Hair follicular keratinocyte (primary cell): ENCODE results near the gene SUOX. TPM values are rescaled to one million over a fixed set of nuclear protein-coding genes. Genes with fewer than 3 reads are reported as not detected.

Experiments
- total RNA-seq: library from RNA; depleted of rRNA; stranded (reverse); fragments of >200 nt; gene quantifications from 2 replicates; pipeline ENCODE4 v1.2.3, GENCODE V29; 2015

The SUOX gene
- 8.3 and 11.2 TPM in 2 replicates for total RNA-seq

DNA sequence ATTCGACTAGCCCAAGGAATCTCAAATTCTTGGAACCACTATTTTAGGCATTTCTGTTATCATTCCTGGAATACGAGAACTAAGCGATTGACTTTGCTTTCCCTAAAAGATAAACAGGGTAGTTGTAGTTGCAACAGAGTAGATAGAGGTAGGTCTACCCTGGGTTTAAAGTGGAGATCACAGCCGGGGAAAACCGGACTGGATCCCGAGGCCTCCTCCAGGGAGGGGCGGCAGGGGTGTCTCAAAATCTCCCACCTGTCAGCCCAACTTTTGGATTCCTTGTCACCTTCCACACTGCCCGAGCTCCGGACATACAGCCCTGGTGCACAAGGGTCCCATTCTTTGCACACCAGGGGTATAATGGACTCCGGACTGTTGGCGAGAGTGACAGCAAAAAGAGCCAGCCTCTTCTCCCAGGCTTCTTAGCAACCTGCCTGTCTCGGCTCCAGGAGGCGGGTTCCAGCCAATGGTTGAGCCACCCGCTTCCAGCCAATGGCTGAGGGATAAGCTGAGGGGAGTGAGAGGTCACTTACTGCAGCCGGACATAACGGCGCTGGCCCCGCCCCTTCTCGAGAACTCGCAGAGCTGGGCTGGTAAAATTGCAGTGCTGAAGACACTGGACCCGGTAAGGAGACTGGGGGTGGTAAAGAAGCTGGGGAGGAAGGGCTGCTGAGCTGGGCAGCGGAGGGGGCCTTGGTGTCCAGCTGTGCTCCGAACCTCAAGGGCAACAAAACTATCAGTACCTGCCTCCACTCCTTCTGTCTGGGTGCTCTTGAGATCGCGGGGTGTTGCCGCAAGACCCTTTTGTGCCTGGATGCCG, at the start of gene SUOX:
TSS of gene SUOX (plus strand) at position 562 of the 820 bp plus-strand sequence. CDS start 4,946 bp downstream, outside the sequence.

DNA sequence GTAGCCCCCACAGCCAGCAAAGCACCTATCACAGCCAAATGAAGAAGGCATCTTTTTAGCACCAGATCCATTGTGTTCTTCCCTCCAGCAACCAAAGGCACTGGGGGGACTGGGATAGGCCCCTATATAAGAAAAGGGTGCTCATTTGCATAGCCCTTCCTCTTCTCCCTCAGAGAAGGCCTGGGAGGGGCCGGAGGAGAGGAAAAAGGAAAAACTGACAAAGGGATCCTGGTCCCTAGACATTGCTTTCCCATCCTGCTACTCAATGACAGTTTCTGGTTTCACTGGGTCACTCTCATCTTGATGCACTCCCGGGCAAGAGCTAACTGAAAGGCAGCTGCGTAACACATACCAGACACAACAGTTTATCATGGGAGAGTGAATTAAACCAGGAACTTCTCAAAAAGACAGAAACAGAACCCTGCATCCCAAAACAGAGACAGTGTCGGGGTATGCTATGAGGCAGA, 31.1 kb upstream of the SUOX start, which contains the start of gene PMEL:
TSS of gene PMEL (minus strand) at position 102 of the 467 bp plus-strand sequence. CDS start at position 71, 31 bp downstream.

DNA sequence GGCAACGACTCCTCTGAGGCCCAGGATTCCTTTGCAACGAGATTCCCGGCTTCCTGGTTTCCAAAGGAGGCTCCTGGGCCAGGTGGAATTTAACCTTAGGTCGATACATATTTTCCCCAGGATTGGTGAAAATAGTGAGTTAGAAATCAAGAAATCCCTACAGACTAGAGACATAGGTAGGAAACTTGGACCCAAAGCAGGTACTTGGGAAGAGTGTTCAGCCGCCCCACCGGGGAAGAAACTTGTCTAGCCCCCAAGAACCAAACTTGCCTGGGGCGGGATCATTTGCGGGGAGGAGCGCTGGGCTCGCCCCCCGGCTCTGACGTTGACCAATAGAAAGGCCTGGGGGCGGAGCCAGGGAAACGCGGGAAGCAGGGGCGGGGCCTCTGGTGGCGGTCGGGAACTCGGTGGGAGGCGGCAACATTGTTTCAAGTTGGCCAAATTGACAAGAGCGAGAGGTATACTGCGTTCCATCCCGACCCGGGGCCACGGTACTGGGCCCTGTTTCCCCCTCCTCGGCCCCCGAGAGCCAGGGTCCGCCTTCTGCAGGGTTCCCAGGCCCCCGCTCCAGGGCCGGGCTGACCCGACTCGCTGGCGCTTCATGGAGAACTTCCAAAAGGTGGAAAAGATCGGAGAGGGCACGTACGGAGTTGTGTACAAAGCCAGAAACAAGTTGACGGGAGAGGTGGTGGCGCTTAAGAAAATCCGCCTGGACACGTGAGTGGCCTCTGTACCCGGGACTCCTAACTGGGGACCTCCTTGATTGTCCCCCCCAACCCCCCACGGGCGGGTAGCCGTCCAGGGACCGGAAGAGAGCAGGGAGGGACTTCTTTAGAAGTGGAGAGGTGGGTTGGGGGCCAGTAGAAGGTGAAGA, 30.4 kb upstream of the SUOX start, which contains the start of gene CDK2:
TSS of gene CDK2 (plus strand) at position 423 of the 874 bp plus-strand sequence. CDS start at position 602, 179 bp downstream.

DNA sequence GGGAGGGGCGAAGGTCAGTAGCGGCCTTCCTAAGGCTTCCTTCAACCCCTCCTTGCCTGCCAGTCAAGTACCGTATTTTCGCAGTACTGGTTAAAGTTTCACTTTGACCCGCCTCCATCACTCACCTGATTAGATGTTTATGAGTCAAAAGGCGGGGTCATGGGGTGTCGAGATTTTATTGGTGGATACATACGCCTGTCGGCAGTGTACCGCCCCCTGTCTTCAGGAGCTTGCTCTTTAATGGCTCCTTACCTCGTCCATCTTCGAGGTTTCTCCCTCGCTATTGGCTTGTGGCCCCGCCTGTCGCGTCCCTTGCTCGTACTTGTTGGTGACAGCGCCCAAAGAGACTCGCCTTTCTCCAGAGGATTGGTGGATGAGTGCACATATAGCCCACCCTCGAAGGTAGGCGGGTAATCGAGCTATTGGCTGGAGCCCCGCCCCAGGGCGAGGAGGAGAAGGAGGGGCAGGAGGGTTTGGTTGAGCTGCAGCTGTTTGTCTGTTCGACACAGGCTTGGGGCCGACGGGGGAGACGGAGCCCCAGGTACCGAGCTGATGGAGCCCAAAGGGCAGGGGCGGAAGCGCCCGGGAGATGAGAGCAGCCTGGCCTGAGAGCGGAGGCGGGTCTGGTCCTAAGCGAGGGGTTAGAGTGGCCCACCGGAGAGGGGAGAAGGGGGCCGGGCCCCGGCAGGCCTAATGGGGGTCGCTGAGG, 23.3 kb upstream of the SUOX start, which contains the start of gene RAB5B:
TSS of gene RAB5B (plus strand) at position 480 of the 709 bp plus-strand sequence. CDS start 12,883 bp downstream, outside the sequence.

DNA sequence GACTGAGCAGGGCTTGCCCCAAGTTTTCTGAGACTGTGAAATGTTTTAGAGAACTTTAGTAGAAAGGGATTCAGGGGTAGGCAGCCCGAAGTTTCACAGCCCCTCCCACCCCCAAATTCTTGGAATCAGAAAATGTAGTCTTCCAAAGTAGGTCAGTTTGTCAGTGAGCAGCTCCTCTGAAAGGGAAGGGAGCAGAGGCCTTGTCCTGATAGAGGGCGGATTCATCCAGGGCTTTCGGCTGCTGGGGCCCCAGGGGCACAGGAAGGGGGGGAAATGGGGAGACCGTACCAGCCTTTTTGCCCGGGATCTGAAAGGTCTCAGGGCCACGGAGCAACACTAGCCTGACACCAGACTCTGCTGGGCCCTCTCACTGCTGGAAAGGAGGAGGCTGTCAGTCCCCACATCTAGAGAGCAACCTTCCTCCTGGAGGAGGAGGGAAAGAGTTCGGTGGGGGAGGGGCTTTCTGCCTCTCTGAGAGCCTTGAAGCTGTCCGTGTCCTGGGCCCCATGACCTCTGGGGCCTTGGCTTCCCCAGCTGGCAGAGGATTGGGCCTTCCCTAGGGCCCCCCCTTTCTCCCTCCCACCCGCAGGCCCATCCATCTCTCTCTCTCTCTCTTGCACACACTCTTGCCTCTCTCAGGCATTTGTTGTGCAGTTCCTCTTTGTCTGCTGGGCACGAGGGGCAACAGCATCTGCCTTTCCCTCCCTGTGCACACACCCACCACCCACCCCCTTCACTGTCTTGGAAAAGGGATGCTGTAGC, 23.5 kb downstream of the SUOX start, which contains the start of gene IKZF4:
TSS of gene IKZF4 (plus strand) at position 621 of the 762 bp plus-strand sequence. CDS start 451 bp downstream, outside the sequence.

DNA sequence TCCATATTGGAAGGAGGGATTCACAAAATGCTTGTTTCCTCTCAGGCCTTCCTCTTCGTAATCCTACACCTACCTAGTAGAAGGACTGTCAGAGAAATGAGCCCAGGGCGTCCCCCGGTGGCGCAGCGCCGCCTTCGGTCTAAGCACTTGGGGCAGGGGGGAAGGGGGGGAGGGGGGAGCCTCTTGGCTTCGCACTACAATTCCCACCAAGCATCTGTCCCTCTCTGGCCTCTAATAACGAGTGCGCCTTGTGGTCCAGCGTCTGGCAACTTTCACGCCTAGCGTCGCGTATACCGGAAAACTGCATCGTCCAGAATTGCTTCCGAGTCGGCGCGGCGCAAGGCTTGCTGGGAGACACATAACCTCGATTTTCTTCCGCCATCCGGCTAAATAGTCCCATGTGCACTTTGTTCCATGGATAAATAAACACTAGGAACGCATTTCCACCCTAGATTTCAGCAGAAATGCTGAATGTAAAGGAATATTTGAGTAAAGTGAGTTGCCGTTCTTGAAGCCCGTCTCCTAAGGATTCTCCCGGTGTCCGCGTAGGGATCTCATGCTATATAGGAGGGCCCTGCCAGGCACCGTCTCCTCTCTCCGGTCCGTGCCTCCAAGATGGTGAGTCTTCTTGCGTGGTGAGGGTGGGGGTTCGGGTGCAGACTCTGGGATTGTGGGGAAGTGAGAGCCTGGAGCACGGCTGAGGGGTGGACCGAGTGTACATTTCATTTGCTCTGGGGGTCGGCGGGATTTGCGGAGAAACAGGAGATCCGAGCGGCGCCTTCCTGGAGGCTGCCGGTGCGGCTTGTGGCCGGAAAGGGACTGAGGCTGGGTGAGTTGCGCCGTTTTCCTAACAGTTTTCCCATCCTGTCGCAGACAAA, 44.7 kb downstream of the SUOX start, which contains the start of gene RPS26:
TSS of gene RPS26 (plus strand) at position 367 of the 878 bp plus-strand sequence. CDS start at position 616, 249 bp downstream.

Other genes starting within 250 kb of the SUOX start
- gene SARNP, start 179.6 kb upstream of the SUOX start, total RNA-seq: 109 and 122 TPM in 2 replicates
- 47.1 and 59.0 TPM in 2 replicates for gene ORMDL2, start 179.2 kb upstream of the SUOX start, total RNA-seq
- gene DNAJC14, start 167.7 kb upstream of the SUOX start, total RNA-seq: 20.8 and 28.7 TPM in 2 replicates
- 3.8 and 8.1 TPM in 2 replicates for gene MMP19, start 154.3 kb upstream of the SUOX start, total RNA-seq
- 47.9 and 67.3 TPM in 2 replicates for gene PYM1, start 69.4 kb upstream of the SUOX start, total RNA-seq
- 157 and 232 TPM in 2 replicates for gene DGKA, start 66.1 kb upstream of the SUOX start, total RNA-seq
- gene PMEL, start 31.2 kb upstream of the SUOX start, total RNA-seq: 1.8 and 3.4 TPM in 2 replicates
- 27.1 and 50.3 TPM in 2 replicates for gene CDK2, start 30.4 kb upstream of the SUOX start, total RNA-seq
- gene RAB5B, start 23.2 kb upstream of the SUOX start, total RNA-seq: 46.3 and 70.7 TPM in 2 replicates
- 0.94 and 2.2 TPM in 2 replicates for gene IKZF4, start 23.8 kb downstream of the SUOX start, total RNA-seq
- 1,053 and 1,704 TPM in 2 replicates for gene RPS26, start 44.6 kb downstream of the SUOX start, total RNA-seq
- gene ERBB3, start 82.9 kb downstream of the SUOX start, total RNA-seq: 6.2 and 14.0 TPM in 2 replicates
- 183 and 356 TPM in 2 replicates for gene PA2G4, start 107.3 kb downstream of the SUOX start, total RNA-seq
- 4,093 and 5,143 TPM in 2 replicates for gene RPL41, start 119.4 kb downstream of the SUOX start, total RNA-seq
- 0.62 and 3.8 TPM in 2 replicates for gene ZC3H10, start 121.0 kb downstream of the SUOX start, total RNA-seq
- gene ESYT1, start 131.0 kb downstream of the SUOX start, total RNA-seq: 176 and 198 TPM in 2 replicates
- 41.4 and 72.2 TPM in 2 replicates for gene MYL6B, start 155.3 kb downstream of the SUOX start, total RNA-seq
- gene MYL6, start 161.1 kb downstream of the SUOX start, total RNA-seq: 1,992 and 2,124 TPM in 2 replicates
- 18.7 and 24.4 TPM in 2 replicates for gene SMARCC2, start 192.2 kb downstream of the SUOX start, total RNA-seq
- gene RNF41, start 224.6 kb downstream of the SUOX start, total RNA-seq: 37.4 and 58.7 TPM in 2 replicates
- 33.0 and 54.3 TPM in 2 replicates for gene NABP2, start 227.1 kb downstream of the SUOX start, total RNA-seq
- gene SLC39A5, start 232.8 kb downstream of the SUOX start, total RNA-seq: not detected in 2 replicates